GM10248 (cell line): Measurements from ENCODE around the gene RAD51B.

Experiments
- CTCF ChIA-PET: fragments of 300-600 bp; sonication (Branson Sonifier 250); formaldehyde crosslinking; extraction: SDS; loops from one replicate; lab custom pipeline; 2021; ENCODE audit warnings: antibody characterized with exemption; lab: Yijun Ruan, JAX
- POLR2A ChIA-PET: fragments of 350-650 bp; sonication (Branson Sonifier 250); formaldehyde crosslinking; extraction: SDS; loops from one replicate; lab custom pipeline; 2020; ENCODE audit warnings: antibody characterized with exemption; lab: Yijun Ruan, JAX
- DNase-seq: peaks from one replicate; pipeline ENCODE4 v3.0.0; 2012; ENCODE audit errors: extremely low spot score
- CTCF ChIP-seq: IDR thresholded peaks from 2 replicates; pipeline ENCODE4 v1.5.1; 2012; ENCODE audit warnings: mild to moderate bottlenecking, low read depth; ENCODE audit errors: extremely low read depth, missing control alignments, control extremely low read depth

Gene RAD51B

GRCh38 chr14:67943947-67944346, 124.4 kb downstream of the RAD51B start:
- TF ChIP-seq CTCF: peak; percentile 82
- ChIA-PET POLR2A (no interaction called here), CTCF (interaction anchor here (0.7 to 4.4 kb wide), 30 partner anchors 8 to 966 kb away, joined by 3 to 34 read pairs (median 4); no protein-coding TSS in a partner anchor)
- DNase-seq: peak; percentile 39

- POLR2A ChIA-PET: no interaction called here
- DNase-seq: no peak
- TF ChIP-seq CTCF: no peak
- CTCF ChIA-PET: interaction anchor here (0.7 to 4.4 kb wide), 27 partner anchors 7 to 965 kb away, joined by 3 to 34 read pairs (median 4); no protein-coding TSS in a partner anchor
These were observed 125.0 kb downstream of the RAD51B start for GRCh38 chr14:67944605-67945004.

- DNase-seq: no peak
- CTCF ChIA-PET: interaction anchor here (1.0 to 2.9 kb wide), 3 partner anchors 8 to 16 kb away, joined by 4 to 8 read pairs (median 4); no protein-coding TSS in a partner anchor
- TF ChIP-seq CTCF: no peak
- POLR2A ChIA-PET: no interaction called here
These were observed 130.2 kb downstream of the RAD51B start for GRCh38 chr14:67949771-67950170.

- ChIA-PET POLR2A (no interaction called here), CTCF (interaction anchor here (0.7 to 2.9 kb wide), 5 partner anchors 8 to 299 kb away, joined by 3 to 8 read pairs (median 4); no protein-coding TSS in a partner anchor)
- DNase-seq: no peak
- TF ChIP-seq CTCF: no peak
These were observed 130.8 kb downstream of the RAD51B start for GRCh38 chr14:67950386-67950785.

- CTCF ChIA-PET: interaction anchor here (1.0 to 2.9 kb wide), 2 partner anchors 7 to 18 kb away, joined by 4 to 8 read pairs; no protein-coding TSS in a partner anchor
- no peak for DNase-seq
- TF ChIP-seq CTCF: no peak
- POLR2A ChIA-PET: no interaction called here
These were observed 132.1 kb downstream of the RAD51B start for GRCh38 chr14:67951529-67952135.

- POLR2A ChIA-PET: no interaction called here
- no peak for DNase-seq
- TF ChIP-seq CTCF: no peak
- CTCF ChIA-PET: interaction anchor here (1.0 to 1.6 kb wide), 2 partner anchors 8 to 18 kb away, joined by 4 read pairs; no protein-coding TSS in a partner anchor
These were observed 132.8 kb downstream of the RAD51B start for GRCh38 chr14:67952381-67952780.
